ENCODE measurements around the gene CREB3.

The CREB3 gene

DNA sequence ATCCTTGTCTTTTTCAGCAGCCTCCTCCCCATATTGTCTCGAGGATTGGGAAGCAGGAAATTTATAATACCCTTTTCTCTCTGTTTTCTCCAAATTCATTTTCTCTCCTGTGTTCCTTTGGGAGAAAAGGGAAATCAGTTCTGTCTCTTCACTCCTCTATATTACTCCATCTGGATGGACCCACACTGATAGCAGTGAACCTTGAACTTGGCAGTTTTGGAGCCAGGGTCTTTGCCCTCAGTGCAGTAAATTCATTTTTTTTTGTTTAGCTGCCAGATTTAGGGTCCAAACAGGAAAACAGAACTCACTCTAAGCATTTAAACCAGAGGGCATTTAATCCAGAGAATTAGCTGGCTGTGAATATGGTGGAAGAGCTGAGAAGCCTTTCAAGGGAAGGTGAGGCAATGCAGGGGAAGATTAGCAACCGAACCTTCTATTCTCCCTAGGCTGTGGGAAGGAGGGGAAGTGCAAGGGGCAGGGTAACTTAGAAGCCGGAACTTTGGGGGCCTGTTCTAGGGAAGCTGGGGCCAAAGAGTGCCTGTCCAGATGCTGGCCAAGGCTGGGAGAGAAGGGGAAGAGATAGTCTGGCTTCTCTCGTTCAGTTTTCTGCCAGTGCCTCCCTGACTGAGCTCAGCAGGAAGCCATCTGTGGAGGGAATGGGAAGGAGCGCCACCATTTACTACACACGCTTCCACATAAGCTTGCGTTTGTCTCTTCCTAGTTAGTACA is 42.6 kb downstream of the CREB3 start:
- no peak for FAIRE-seq

DNA sequence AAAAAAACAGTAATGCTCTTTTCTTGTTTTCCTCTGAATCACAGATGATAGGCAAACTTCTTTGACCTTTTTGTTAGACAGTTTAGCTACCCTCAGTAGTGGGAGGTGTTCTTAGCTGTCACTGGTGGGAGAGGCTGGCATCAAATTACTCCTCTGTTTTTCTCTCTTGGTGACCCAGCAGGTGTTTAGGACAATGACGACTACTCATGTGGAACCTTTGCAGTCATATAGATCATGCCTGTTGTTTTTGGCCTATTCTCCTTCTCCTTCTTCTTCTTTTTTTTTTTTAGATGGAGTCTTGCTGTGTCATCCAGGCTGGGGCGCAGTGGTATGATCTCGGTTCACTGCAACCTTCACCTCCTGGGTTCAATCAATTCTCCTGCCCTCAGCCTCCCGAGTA is 43.6 kb downstream of the CREB3 start:
- DNase-seq (ENCODE audit: low spot score) (no peak), FAIRE-seq (no peak)

More for the DNA sequence above, 42.6 kb downstream of the CREB3 start:
- no peak for DNase-seq (ENCODE audit: low spot score)

DNA sequence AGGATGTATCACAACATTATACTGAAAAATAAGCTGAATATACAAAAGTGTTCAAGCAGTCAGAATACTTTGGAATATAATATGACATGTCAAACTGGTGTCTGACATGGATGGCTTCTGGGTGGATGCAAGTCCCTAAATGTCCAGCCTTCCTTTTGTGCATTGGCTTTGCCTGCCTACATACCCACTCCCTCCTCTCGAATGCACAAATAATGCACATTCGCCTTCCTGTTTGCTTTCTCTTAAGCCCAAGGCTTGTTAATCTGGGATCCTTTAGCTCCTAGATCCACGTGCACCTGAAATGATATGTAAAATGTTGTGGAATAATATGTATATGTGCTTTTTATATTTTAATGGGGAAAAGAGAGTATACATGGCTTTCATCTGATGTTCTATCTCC is 46.0 kb downstream of the CREB3 start:
- no peak for FAIRE-seq
- DNase-seq (ENCODE audit: low spot score), result no peak

DNA sequence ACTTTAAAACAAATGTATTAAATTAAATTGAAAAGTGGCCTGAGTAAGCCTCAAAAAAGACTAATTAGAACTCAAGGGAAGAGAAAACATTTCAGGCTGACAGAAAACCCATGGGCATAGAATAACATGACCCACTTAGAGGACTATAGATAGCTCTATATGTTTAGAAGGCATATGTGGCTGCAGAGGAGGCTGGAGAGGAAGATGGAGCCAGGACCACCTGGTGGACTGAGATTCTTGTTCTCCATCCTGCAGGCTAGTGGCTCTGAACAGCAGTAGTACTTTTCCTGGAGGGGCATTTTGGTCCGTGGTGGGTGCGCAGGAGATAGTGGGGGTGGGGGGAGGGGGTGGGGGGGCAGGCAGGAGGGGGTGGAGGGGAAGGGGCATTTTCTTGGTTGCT is 48.6 kb downstream of the CREB3 start:
- DNase-seq (ENCODE audit: low spot score), result no peak
- FAIRE-seq, result no peak

DNA sequence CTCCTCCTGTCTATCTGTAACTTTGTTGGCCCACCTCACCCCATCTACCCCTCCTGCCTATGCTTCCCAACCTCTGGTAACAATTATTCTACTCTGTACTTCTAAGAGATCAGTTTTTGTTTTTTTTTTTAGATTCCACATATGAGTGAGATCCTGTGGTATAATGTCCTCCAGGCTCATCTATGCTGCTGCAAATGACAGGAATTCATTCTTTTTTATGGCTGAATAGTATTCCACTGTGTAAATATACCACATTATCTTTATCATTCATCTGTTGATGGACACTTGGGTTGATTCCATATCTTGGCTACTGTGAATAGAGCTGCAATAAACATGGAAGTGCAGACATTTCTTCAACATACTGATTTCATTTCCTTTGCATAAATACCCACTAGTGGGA is 51.0 kb downstream of the CREB3 start:
- no peak for FAIRE-seq

More for the DNA sequence above, 51.0 kb downstream of the CREB3 start:
- no peak for DNase-seq (ENCODE audit: low spot score)

Measured in urothelium cell line (cell line).